GM19193 (cell line): Measurements from ENCODE around the gene CYP3A7.

Experiments
- POLR2A ChIP-seq: IDR thresholded peaks from 4 replicates; pipeline ENCODE4 v1.6.1; 2011; ENCODE audit not compliant: insufficient read depth, insufficient read length; ENCODE audit errors: extremely low read depth

The CYP3A7 gene

GRCh38 chr7:99713995-99714570 lies 20.9 kb downstream of the CYP3A7 start:
- TF ChIP-seq POLR2A: no peak

- no peak for TF ChIP-seq POLR2A
Measured at GRCh38 chr7:99709838-99710578, 25.0 kb downstream of the CYP3A7 start.

GRCh38 chr7:99709260-99709659 lies 25.7 kb downstream of the CYP3A7 start:
- TF ChIP-seq POLR2A: no peak

GRCh38 chr7:99707096-99707495 lies 27.9 kb downstream of the CYP3A7 start:
- no peak for TF ChIP-seq POLR2A

GRCh38 chr7:99699946-99700345 lies 35.0 kb downstream of the CYP3A7 start:
- TF ChIP-seq POLR2A: no peak

GRCh38 chr7:99694912-99695304 lies 40.1 kb downstream of the CYP3A7 start:
- no peak for TF ChIP-seq POLR2A

- no peak for TF ChIP-seq POLR2A
Measured at GRCh38 chr7:99694201-99694911, 40.6 kb downstream of the CYP3A7 start.

GRCh38 chr7:99693427-99694200 lies 41.4 kb downstream of the CYP3A7 start:
- no peak for TF ChIP-seq POLR2A

GRCh38 chr7:99693100-99693426 lies 41.9 kb downstream of the CYP3A7 start:
- TF ChIP-seq POLR2A: no peak

- no peak for TF ChIP-seq POLR2A
Measured at GRCh38 chr7:99685129-99685758, 49.8 kb downstream of the CYP3A7 start.

- TF ChIP-seq POLR2A: no peak
Measured at GRCh38 chr7:99679400-99680191, 55.4 kb downstream of the CYP3A7 start, which contains the start of gene CYP3A5. CYP3A5 (minus strand) TSS chr7:99679996; CDS start chr7:99679896, 100 bp downstream.

- TF ChIP-seq POLR2A: no peak
Measured at GRCh38 chr7:99679032-99679399, 56.0 kb downstream of the CYP3A7 start.

GRCh38 chr7:99677648-99678045 lies 57.3 kb downstream of the CYP3A7 start:
- no peak for TF ChIP-seq POLR2A
